GM19372 (cell line): ENCODE results near the gene PLAU.
"Not testable (repeated sequence)": the region's sequence is repeated elsewhere in the genome, so short reads cannot be mapped to it uniquely, and the experiment has no call there.

Experiments
- ATAC-seq: cut with Tn5 transposase; IDR thresholded peaks from one replicate; pipeline ENCODE4 v1.9.1; 2021; ENCODE audit warnings: mild to moderate bottlenecking, low read depth, moderate library complexity; ENCODE audit not compliant: unreplicated experiment

The PLAU gene

GRCh38 chr10:73946253-73947145, 35.6 kb downstream of the PLAU start:
- ATAC-seq, result no peak

- no peak for ATAC-seq
Measured at GRCh38 chr10:73948947-73949633, 38.2 kb downstream of the PLAU start.

- no peak for ATAC-seq
Measured at GRCh38 chr10:73950155-73950948, 39.4 kb downstream of the PLAU start.

- no peak for ATAC-seq
Measured at GRCh38 chr10:73953665-73954064, 42.7 kb downstream of the PLAU start.

- ATAC-seq, result no peak
Measured at GRCh38 chr10:73954737-73955136, 43.8 kb downstream of the PLAU start.

- no peak for ATAC-seq
Measured at GRCh38 chr10:73955719-73956118, 44.8 kb downstream of the PLAU start.

- ATAC-seq, result peak; percentile 56
Measured at GRCh38 chr10:73956476-73957359, 45.8 kb downstream of the PLAU start.

- ATAC-seq, result no peak
Measured at GRCh38 chr10:73959484-73960243, 48.7 kb downstream of the PLAU start.

GRCh38 chr10:73962386-73962785, 51.5 kb downstream of the PLAU start:
- ATAC-seq, result no peak

- not testable (repeated sequence) for ATAC-seq
Measured at GRCh38 chr10:73963533-73963932, 52.6 kb downstream of the PLAU start.

- ATAC-seq, result no peak
Measured at GRCh38 chr10:73964743-73965142, 53.8 kb downstream of the PLAU start.

- ATAC-seq, result not testable (repeated sequence)
Measured at GRCh38 chr10:73965267-73965889, 54.4 kb downstream of the PLAU start.

- ATAC-seq, result no peak
Measured at GRCh38 chr10:73965890-73966768, 55.2 kb downstream of the PLAU start.

GRCh38 chr10:73967022-73967429, 56.1 kb downstream of the PLAU start:
- ATAC-seq, result no peak
